Left ventricle myocardium inferior (tissue), 1 donor: Measurements from ENCODE around the gene MICAL2. TPM values are rescaled to one million over a fixed set of nuclear protein-coding genes. Genes with fewer than 3 reads are reported as not detected.

ENCODE experiments used
- DNase-seq: peaks from one replicate; pipeline ENCODE4 v3.0.0-alpha.2; 2020
- H3K27ac ChIP-seq: fragments of 200-600 bp; replicated peaks from 2 replicates; pipeline ENCODE4 v1.8.0; 2021
- H3K27me3 ChIP-seq: fragments of 200-600 bp; 2 replicates; pipeline ENCODE4 v1.8.0; 2021; ENCODE audit warnings: low read depth
- H3K36me3 ChIP-seq: fragments of 200-600 bp; 2 replicates; pipeline ENCODE4 v1.8.0; 2021
- H3K4me1 ChIP-seq: fragments of 200-600 bp; 2 replicates; pipeline ENCODE4 v1.8.0; 2021
- H3K4me3 ChIP-seq: fragments of 200-600 bp; 2 replicates; pipeline ENCODE4 v1.8.0; 2021; ENCODE audit warnings: mild to moderate bottlenecking, moderate library complexity
- H3K9me3 ChIP-seq: fragments of 200-600 bp; replicated peaks from 2 replicates; pipeline ENCODE4 v1.8.0; 2021
- CTCF ChIP-seq: fragments of 200-600 bp; IDR thresholded peaks from 2 replicates; pipeline ENCODE4 v1.8.0; 2021; ENCODE audit warnings: antibody characterized with exemption, mild to moderate bottlenecking, borderline replicate concordance
- intact Hi-C: fragments of 100-400 bp; cut with micrococcal nuclease; formaldehyde crosslinking; loops from one replicate; pipeline ENCODE4 v1.11.0; 2022
- total RNA-seq: library from RNA; stranded (reverse); fragmentation: NEBNext Ultra II Directional; extraction: Animal tissue kit (Norgen Biotek cat#: 25700); gene quantifications from one replicate; pipeline ENCODE4 v1.2.1, GENCODE V29; 2021
- donor health status: DM: no; HTN: yes; CAD: no; lungs with severe emphysema.

MICAL2 gene
- total RNA-seq, 1 donor from 2014 or later: 85.0 TPM

- H3K4me3 ChIP-seq: no peak overlapping the region
- H3K4me1 ChIP-seq: peaks cover 42% of the 10 kb centered on the region
- TF ChIP-seq CTCF: no peak
- no peaks in the 10 kb centered on the region for H3K9me3 ChIP-seq
- DNase-seq: peak; percentile 44
- no peaks in the 10 kb centered on the region for H3K27me3 ChIP-seq
- H3K27ac ChIP-seq: peak overlapping the region; percentile 86
- H3K36me3 ChIP-seq: peaks cover 9% of the 10 kb centered on the region
- intact Hi-C loops: no loop called here
Observed at GRCh38 chr11:12200279-12200990, 90.0 kb downstream of the MICAL2 start.

- Histone ChIP-seq H3K4me1 (peaks cover 46% of the 10 kb centered on the region), H3K36me3 (peaks cover 9% of the 10 kb centered on the region), H3K4me3 (no peak overlapping the region), H3K9me3 (no peaks in the 10 kb centered on the region), H3K27ac (peak overlapping the region; percentile 86), H3K27me3 (no peaks in the 10 kb centered on the region)
- peak; percentile 72 for DNase-seq
- intact Hi-C loops: no loop called here
- no peak for TF ChIP-seq CTCF
Observed at GRCh38 chr11:12200991-12201985, 90.9 kb downstream of the MICAL2 start.

GRCh38 chr11:12202661-12203310 is 92.4 kb downstream of the MICAL2 start:
- H3K4me3 ChIP-seq: no peak overlapping the region
- H3K27ac ChIP-seq: no peak overlapping the region
- H3K9me3 ChIP-seq: no peaks in the 10 kb centered on the region
- no peak for TF ChIP-seq CTCF
- intact Hi-C loops: no loop called here
- no peaks in the 10 kb centered on the region for H3K27me3 ChIP-seq
- DNase-seq: no peak
- peaks cover 16% of the 10 kb centered on the region for H3K36me3 ChIP-seq
- peaks cover 50% of the 10 kb centered on the region for H3K4me1 ChIP-seq

GRCh38 chr11:12204506-12204905 is 94.1 kb downstream of the MICAL2 start:
- Histone ChIP-seq H3K27me3 (no peaks in the 10 kb centered on the region), H3K4me3 (no peak overlapping the region), H3K4me1 (peaks cover 34% of the 10 kb centered on the region), H3K27ac (no peak overlapping the region), H3K9me3 (no peaks in the 10 kb centered on the region), H3K36me3 (peaks cover 33% of the 10 kb centered on the region)
- DNase-seq: no peak
- TF ChIP-seq CTCF: no peak
- intact Hi-C loops: no loop called here

GRCh38 chr11:12205330-12205729 is 94.9 kb downstream of the MICAL2 start:
- Histone ChIP-seq H3K36me3 (peaks cover 41% of the 10 kb centered on the region), H3K27ac (no peak overlapping the region), H3K4me3 (no peak overlapping the region), H3K9me3 (no peaks in the 10 kb centered on the region), H3K4me1 (peaks cover 25% of the 10 kb centered on the region), H3K27me3 (no peaks in the 10 kb centered on the region)
- no peak for DNase-seq
- intact Hi-C loops: no loop called here
- no peak for TF ChIP-seq CTCF
